Neural crest cell (in vitro differentiated cells): ENCODE measurements around the gene FUCA1. TPM values are rescaled to one million over a fixed set of nuclear protein-coding genes. Genes with fewer than 3 reads are reported as not detected.

Experiments used
- DNase-seq: peaks from one replicate; pipeline ENCODE4 v3.0.0; 2021; ENCODE audit warnings: low read depth, mixed read lengths, low spot score
- H3K27ac Mint-ChIP-seq: one replicate; pipeline ENCODE4 v1.8.0; 2021; ENCODE audit warnings: mild to moderate bottlenecking, mixed read lengths; ENCODE audit not compliant: unreplicated experiment
- H3K27me3 Mint-ChIP-seq: 2 replicates; pipeline ENCODE4 v1.8.0; 2021; ENCODE audit warnings: low read depth, mild to moderate bottlenecking, mixed read lengths
- H3K36me3 Mint-ChIP-seq: 2 replicates; pipeline ENCODE4 v1.8.0; 2021; ENCODE audit warnings: low read depth, mild to moderate bottlenecking, mixed read lengths
- H3K4me1 Mint-ChIP-seq: 2 replicates; pipeline ENCODE4 v1.8.0; 2021; ENCODE audit warnings: mixed read lengths
- H3K4me3 Mint-ChIP-seq: one replicate; pipeline ENCODE4 v1.8.0; 2021; ENCODE audit warnings: mild to moderate bottlenecking, mixed read lengths
- H3K9me3 Mint-ChIP-seq: 2 replicates; pipeline ENCODE4 v1.8.0; 2021; ENCODE audit warnings: mixed read lengths
- CTCF ChIP-seq: fragments of 200-600 bp; sonication (generic); conservative IDR thresholded peaks from 2 replicates; pipeline ENCODE4 v1.5.0; 2021; ENCODE audit warnings: antibody characterized with exemption, mild to moderate bottlenecking
- total RNA-seq: library from RNA; stranded (reverse); gene quantifications from 2 replicates; pipeline ENCODE4 v1.2.1, GENCODE V29; 2021

The FUCA1 gene
- total RNA-seq, 1 donor from 2014 or later, result 6.7 TPM

DNA sequence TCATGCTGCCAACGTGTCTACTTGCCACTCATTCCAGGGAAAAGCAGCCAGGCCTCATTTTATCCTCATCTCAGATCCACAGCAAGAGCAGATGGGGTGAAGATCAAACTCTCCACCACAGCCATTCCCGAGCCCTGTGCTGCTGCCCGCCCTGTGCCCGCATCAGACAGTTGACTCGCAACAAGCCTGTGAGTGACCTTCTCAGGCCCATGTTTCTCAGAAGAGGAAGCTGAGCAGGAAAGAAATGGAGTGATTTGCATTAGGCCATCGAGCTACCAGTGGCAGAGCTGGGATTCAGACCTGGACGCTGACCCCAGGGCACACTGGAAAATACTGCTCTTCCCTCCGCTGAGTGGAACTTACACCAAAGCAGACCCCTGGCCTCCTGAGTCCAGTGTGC lies 43.8 kb upstream of the FUCA1 start:
- Mint-ChIP-seq H3K4me3 (no peak overlapping the region), H3K27ac (no peak overlapping the region), H3K9me3 (no peaks in the 10 kb centered on the region), H3K27me3 (peaks cover 10% of the 10 kb centered on the region), H3K4me1 (peaks cover 3% of the 10 kb centered on the region), H3K36me3 (no peaks in the 10 kb centered on the region)
- no peak for DNase-seq
- no peak for TF ChIP-seq CTCF

DNA sequence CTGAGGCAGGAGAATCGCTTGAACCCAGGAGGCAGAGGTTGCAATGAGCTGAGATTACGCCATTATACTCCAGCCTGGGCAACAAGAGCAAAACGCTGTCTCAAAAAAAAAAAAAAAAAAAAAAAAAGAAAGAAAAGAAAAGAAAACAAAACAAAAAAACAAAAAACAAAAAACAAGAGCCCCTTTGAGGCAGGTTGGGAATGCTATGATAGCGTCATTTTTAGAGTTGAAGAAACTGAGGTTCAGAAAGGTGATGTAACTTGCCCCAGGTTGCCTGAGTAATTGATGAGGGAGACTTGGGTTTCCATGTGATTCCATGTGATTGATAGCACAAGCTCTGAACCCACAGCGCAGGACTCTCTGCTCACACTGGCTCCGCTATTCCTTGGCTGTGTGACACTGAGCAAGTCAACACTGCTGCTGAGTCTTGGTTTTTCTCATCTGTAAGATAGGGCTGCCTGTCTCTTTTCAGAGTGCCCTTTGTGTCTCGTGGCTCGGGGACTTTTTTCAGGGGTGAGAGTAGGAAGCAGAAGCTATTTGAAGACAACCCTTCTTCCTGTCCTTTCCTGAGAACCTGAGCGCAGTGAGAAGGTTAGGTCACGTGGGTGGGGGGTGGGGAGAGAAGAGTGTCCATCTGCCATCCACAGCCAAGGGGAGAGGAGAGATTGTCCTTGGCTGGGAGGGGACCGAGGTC lies 42.6 kb upstream of the FUCA1 start:
- no peak for DNase-seq
- H3K9me3 Mint-ChIP-seq, result no peaks in the 10 kb centered on the region
- H3K27ac Mint-ChIP-seq, result no peak overlapping the region
- no peak for TF ChIP-seq CTCF
- H3K27me3 Mint-ChIP-seq, result peaks cover 20% of the 10 kb centered on the region
- H3K4me1 Mint-ChIP-seq, result no peaks in the 10 kb centered on the region
- H3K36me3 Mint-ChIP-seq, result no peaks in the 10 kb centered on the region
- H3K4me3 Mint-ChIP-seq, result no peak overlapping the region

DNA sequence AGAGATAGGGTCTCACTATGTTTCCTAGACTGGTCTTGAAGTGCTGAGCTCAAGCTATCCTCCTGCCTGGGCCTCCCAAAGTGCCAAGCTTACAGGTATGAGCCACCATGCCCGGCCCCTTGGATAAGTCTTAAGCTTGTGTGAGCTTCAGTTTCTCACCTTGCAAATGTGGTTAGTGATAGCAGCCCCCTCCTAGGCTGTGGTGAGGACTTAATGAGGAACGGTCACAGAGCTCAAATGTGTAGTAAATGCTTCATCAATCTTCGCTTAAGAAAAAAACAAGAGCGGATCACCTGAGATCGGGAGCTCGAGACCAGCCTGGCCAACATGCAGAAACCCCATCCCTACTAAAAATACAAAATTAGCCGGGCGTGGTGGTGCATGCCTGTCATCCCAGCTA lies 42.1 kb upstream of the FUCA1 start:
- H3K36me3 Mint-ChIP-seq, result no peaks in the 10 kb centered on the region
- H3K9me3 Mint-ChIP-seq, result no peaks in the 10 kb centered on the region
- H3K27me3 Mint-ChIP-seq, result peaks cover 26% of the 10 kb centered on the region
- H3K27ac Mint-ChIP-seq, result no peak overlapping the region
- H3K4me3 Mint-ChIP-seq, result no peak overlapping the region
- no peaks in the 10 kb centered on the region for H3K4me1 Mint-ChIP-seq
- TF ChIP-seq CTCF, result no peak
- DNase-seq, result no peak

DNA sequence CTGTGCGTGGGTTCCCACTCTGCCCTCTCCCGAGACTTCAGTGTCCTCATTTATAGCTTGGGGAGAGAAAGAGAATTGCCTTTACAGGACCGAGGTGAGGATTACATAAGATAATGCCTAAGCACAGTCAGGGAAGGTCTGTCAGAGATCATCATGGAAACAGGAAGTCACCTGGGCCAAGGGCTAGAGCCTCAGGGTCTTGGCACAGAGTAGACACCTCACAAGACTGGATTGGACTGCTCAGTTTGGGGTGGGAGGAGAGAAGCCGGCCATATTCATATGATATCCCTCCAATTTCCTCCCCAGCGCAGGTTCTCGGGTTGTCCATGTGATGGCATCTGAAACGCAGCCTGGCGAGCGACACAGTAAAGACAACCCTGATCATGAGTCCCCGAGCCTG lies 41.3 kb upstream of the FUCA1 start:
- Mint-ChIP-seq H3K9me3 (no peaks in the 10 kb centered on the region), H3K27ac (no peak overlapping the region)

DNA sequence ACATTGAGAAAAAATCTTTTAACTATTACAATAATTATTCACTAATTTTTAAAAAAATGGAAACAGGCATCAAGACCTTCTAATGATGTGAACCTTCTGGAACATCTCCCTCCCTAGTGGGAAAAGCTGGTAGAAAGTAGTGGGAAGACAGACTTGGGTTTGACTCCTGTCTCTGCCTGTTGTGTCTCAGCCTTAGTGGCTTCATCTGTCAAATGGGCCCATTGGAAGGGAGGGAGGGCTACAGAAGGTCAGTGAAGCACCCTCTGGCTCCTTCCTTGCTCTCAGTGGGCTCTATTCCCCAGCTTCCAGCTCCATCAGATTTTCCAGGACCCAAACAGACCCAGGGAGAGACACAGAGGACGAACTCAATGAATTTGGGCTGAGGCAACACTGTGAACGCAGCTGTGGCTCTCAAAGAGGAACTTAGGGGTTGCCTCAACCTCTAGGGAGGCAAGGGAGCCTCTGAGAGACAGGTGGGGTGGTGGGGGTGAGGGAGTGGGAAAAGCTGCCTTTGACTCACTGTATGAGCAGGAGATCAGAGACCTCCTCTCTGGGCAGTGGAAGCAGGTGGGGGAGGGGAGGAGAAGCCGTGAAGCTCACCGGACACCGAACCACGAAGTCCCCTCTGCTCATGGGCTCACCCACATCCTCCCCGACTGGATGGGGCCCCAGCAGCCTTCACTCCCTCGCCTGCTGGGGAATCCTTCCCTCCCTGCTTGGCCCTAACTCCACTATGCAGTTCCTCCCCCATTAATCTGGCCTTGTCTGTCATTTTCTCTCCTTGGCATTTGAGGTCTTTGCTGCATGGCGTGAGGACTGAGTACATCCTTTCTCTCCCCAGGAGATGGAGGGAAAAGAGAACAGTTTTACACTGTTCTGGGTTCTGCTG lies 40.6 kb upstream of the FUCA1 start:
- no peak for DNase-seq
- no peak overlapping the region for H3K4me3 Mint-ChIP-seq
- no peaks in the 10 kb centered on the region for H3K4me1 Mint-ChIP-seq
- peaks cover 40% of the 10 kb centered on the region for H3K27me3 Mint-ChIP-seq
- H3K27ac Mint-ChIP-seq, result no peak overlapping the region
- H3K36me3 Mint-ChIP-seq, result no peaks in the 10 kb centered on the region
- TF ChIP-seq CTCF, result no peak
- H3K9me3 Mint-ChIP-seq, result no peaks in the 10 kb centered on the region

More for the DNA sequence above, 41.3 kb upstream of the FUCA1 start:
- H3K4me1 Mint-ChIP-seq, result no peaks in the 10 kb centered on the region
- no peak overlapping the region for H3K4me3 Mint-ChIP-seq
- no peak for DNase-seq
- no peaks in the 10 kb centered on the region for H3K36me3 Mint-ChIP-seq
- peaks cover 33% of the 10 kb centered on the region for H3K27me3 Mint-ChIP-seq
- TF ChIP-seq CTCF, result no peak
